ENCODE results near the gene CLUH.
"Not testable (repeated sequence)": the region's sequence is repeated elsewhere in the genome, so short reads cannot be mapped to it uniquely, and the experiment has no call there.

Gene CLUH

GRCh38 chr17:2683912-2684311 lies 27.7 kb downstream of the CLUH start:
- DNase-seq, result no peak

GRCh38 chr17:2682176-2682938 lies 29.2 kb downstream of the CLUH start:
- no peak for DNase-seq

- no peak for DNase-seq
These were observed 29.9 kb downstream of the CLUH start for GRCh38 chr17:2681650-2682049.

- DNase-seq, result no peak
These were observed 30.6 kb downstream of the CLUH start for GRCh38 chr17:2680961-2681360.

GRCh38 chr17:2679247-2679646 lies 32.3 kb downstream of the CLUH start:
- not testable (repeated sequence) for DNase-seq

GRCh38 chr17:2672026-2672425 lies 39.5 kb downstream of the CLUH start:
- DNase-seq, result no peak

- not testable (repeated sequence) for DNase-seq
These were observed 51.2 kb downstream of the CLUH start for GRCh38 chr17:2660410-2660809.

GRCh38 chr17:2659337-2659736 lies 52.2 kb downstream of the CLUH start:
- DNase-seq, result peak; percentile 5

- DNase-seq, result no peak
These were observed 55.3 kb downstream of the CLUH start for GRCh38 chr17:2656283-2656682.

GRCh38 chr17:2655546-2655945 lies 56.0 kb downstream of the CLUH start:
- DNase-seq, result peak; percentile 5

- not testable (repeated sequence) for DNase-seq
These were observed 58.7 kb downstream of the CLUH start for GRCh38 chr17:2652911-2653310.

- DNase-seq, result no peak
These were observed 62.4 kb downstream of the CLUH start for GRCh38 chr17:2649191-2649590.

- DNase-seq, result no peak
These were observed 63.6 kb downstream of the CLUH start for GRCh38 chr17:2647957-2648356.

GRCh38 chr17:2644971-2645370 lies 66.6 kb downstream of the CLUH start:
- no peak for DNase-seq

All from CD4-positive, alpha-beta T cell treated with Interferon gamma for 1 hour (primary cell).